ENCODE results near the gene PLXDC2. TPM values are rescaled to one million over a fixed set of nuclear protein-coding genes. Genes with fewer than 3 reads are reported as not detected.

Gene PLXDC2
- total and polyA plus RNA-seq, 2 donors (not counting 1 experiment from before 2014, with no cell fraction given) = 0.07 TPM

DNA sequence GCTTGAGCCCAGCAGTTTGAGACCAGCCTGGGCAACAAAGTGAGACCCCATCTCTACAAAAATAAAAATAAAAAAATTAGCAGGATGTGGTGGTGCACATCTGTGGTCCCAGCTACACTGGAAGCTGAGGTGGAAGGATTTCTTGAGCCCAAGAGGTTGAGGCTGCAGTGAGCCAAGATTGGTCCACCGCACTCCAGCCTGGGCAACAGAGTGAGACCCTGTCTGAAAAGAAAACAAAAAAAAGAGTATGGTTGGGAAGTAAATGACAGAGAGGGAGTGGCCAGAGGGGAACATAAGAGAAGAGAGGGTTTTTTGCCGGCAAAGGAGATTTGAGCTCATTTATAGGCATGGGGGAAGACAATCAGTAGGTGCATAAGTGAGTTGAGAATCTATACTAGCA is 19.7 kb downstream of the PLXDC2 start:
- no peaks in the 10 kb centered on the region for H3K79me2 ChIP-seq (ENCODE audit: control insufficient read depth, insufficient read depth, low read length)
- POLR2A ChIA-PET = no interaction called here
- 100% methylated on average over 1 of the region's 2 CpGs for WGBS (ENCODE audit: insufficient coverage)
- ATAC-seq (ENCODE audit: low read depth) (no peak), DNase-seq (no peak)
- no peak overlapping the region for H3K4me2 ChIP-seq (replicated peaks; ENCODE audit: low read depth, low read length, poor library complexity, severe bottlenecking)
- TF ChIP-seq, protein P1, sequence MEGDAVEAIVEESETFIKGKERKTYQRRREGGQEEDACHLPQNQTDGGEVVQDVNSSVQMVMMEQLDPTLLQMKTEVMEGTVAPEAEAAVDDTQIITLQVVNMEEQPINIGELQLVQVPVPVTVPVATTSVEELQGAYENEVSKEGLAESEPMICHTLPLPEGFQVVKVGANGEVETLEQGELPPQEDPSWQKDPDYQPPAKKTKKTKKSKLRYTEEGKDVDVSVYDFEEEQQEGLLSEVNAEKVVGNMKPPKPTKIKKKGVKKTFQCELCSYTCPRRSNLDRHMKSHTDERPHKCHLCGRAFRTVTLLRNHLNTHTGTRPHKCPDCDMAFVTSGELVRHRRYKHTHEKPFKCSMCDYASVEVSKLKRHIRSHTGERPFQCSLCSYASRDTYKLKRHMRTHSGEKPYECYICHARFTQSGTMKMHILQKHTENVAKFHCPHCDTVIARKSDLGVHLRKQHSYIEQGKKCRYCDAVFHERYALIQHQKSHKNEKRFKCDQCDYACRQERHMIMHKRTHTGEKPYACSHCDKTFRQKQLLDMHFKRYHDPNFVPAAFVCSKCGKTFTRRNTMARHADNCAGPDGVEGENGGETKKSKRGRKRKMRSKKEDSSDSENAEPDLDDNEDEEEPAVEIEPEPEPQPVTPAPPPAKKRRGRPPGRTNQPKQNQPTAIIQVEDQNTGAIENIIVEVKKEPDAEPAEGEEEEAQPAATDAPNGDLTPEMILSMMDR (IDR thresholded peaks at IDR 0.05) = no peak
- TF ChIP-seq EZH2 (IDR thresholded peaks at IDR 0.05; ENCODE audit: borderline replicate concordance, insufficient read depth, low read depth, low read length, poor library complexity, severe bottlenecking) = no peak
- no peak overlapping the region for H3K9ac ChIP-seq (ENCODE audit: low read length)
- H3K4me3 Mint-ChIP-seq = no peak overlapping the region
- H3K27ac ChIP-seq (ENCODE audit: low read length in 2 of 2) = no peak overlapping the region
- H4K20me1 ChIP-seq (ENCODE audit: control insufficient read depth, insufficient read depth, low read length, poor library complexity, severe bottlenecking) = no peaks in the 10 kb centered on the region
- H3K4me3 ChIP-seq (ENCODE audit: control extremely low read depth in 1 of 5, extremely low read depth in 1 of 5, insufficient read depth in 1 of 5, low read depth in 2 of 5, low read length in 4 of 5) = no peak overlapping the region
- no peaks in the 10 kb centered on the region for H3K27me3 ChIP-seq (replicated peaks in 1 of 4; ENCODE audit: control extremely low read depth in 1 of 4, control insufficient read depth in 3 of 4, insufficient read depth in 4 of 4, low read length in 3 of 4)
- no peaks in the 10 kb centered on the region for H3K36me3 ChIP-seq (replicated peaks in 1 of 2; ENCODE audit: control extremely low read depth in 1 of 2, control insufficient read depth in 1 of 2, extremely low read depth in 1 of 2, insufficient read depth in 2 of 2, low read length in 1 of 2)
- H3K27me3 Mint-ChIP-seq = no peaks in the 10 kb centered on the region
- intact Hi-C loops (cut with micrococcal nuclease) = no loop called here
- H3K27ac Mint-ChIP-seq = no peak overlapping the region
- no peaks in the 10 kb centered on the region for H3K9me3 ChIP-seq (ENCODE audit: control extremely low read depth in 1 of 3, control insufficient read depth in 2 of 3, insufficient read depth in 1 of 3, low read length in 2 of 3)
- no peaks in the 10 kb centered on the region for H3K4me1 ChIP-seq (ENCODE audit: control insufficient read depth in 2 of 2, insufficient read depth in 2 of 2, low read length in 2 of 2)
- H2AFZ ChIP-seq (ENCODE audit: insufficient read depth, low read depth, low read length, poor library complexity, severe bottlenecking) = no peak overlapping the region
- no peaks in the 10 kb centered on the region for H3K4me1 Mint-ChIP-seq
- peaks cover 8% of the 10 kb centered on the region for H3K9me3 Mint-ChIP-seq (ENCODE audit: insufficient read depth)
- CTCF ChIA-PET = no interaction called here

DNA sequence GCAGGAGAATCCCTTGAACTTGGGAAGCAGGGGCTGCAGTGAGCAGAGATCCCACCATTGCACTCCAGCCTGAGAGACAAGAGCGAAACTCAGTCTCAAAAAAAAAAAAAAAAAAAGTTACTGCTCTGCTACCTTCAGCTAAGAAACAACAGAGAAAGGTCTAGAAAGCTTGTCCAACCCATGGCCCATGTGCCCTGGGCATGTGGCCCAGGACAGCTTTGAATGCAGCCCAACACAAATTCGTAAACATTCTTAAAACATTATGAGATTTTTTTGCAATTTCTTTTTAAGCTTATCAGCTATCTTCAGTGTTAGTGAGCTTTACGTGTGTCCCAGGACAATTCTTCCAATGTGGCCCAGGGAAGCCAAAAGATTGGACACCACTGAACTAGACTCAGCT is 22.9 kb downstream of the PLXDC2 start:
- Mint-ChIP-seq H3K4me3 (no peak overlapping the region), H3K4me1 (no peaks in the 10 kb centered on the region), H3K27ac (no peak overlapping the region), H3K9me3 (ENCODE audit: insufficient read depth) (peaks cover 2% of the 10 kb centered on the region), H3K27me3 (no peaks in the 10 kb centered on the region)
- Histone ChIP-seq H3K9me3 (ENCODE audit: control extremely low read depth in 1 of 3, control insufficient read depth in 2 of 3, insufficient read depth in 1 of 3, low read length in 2 of 3) (no peaks in the 10 kb centered on the region), H3K4me3 (ENCODE audit: control extremely low read depth in 1 of 5, extremely low read depth in 1 of 5, insufficient read depth in 1 of 5, low read depth in 2 of 5, low read length in 4 of 5) (no peak overlapping the region), H3K27me3 (replicated peaks in 1 of 4; ENCODE audit: control extremely low read depth in 1 of 4, control insufficient read depth in 3 of 4, insufficient read depth in 4 of 4, low read length in 3 of 4) (no peaks in the 10 kb centered on the region), H3K9ac (ENCODE audit: low read length) (no peak overlapping the region), H2AFZ (ENCODE audit: insufficient read depth, low read depth, low read length, poor library complexity, severe bottlenecking) (no peak overlapping the region), H4K20me1 (ENCODE audit: control insufficient read depth, insufficient read depth, low read length, poor library complexity, severe bottlenecking) (no peaks in the 10 kb centered on the region), H3K27ac (ENCODE audit: low read length in 2 of 2) (no peak overlapping the region), H3K4me2 (replicated peaks; ENCODE audit: low read depth, low read length, poor library complexity, severe bottlenecking) (no peak overlapping the region), H3K36me3 (replicated peaks in 1 of 2; ENCODE audit: control extremely low read depth in 1 of 2, control insufficient read depth in 1 of 2, extremely low read depth in 1 of 2, insufficient read depth in 2 of 2, low read length in 1 of 2) (no peaks in the 10 kb centered on the region), H3K4me1 (ENCODE audit: control insufficient read depth in 2 of 2, insufficient read depth in 2 of 2, low read length in 2 of 2) (no peaks in the 10 kb centered on the region), H3K79me2 (ENCODE audit: control insufficient read depth, insufficient read depth, low read length) (no peaks in the 10 kb centered on the region)
- intact Hi-C loops (cut with micrococcal nuclease) = no loop called here
- POLR2A ChIA-PET = no interaction called here
- CTCF ChIA-PET = no interaction called here
- DNase-seq (no peak), ATAC-seq (ENCODE audit: low read depth) (no peak)
- no peak for TF ChIP-seq EZH2 (IDR thresholded peaks at IDR 0.05; ENCODE audit: borderline replicate concordance, insufficient read depth, low read depth, low read length, poor library complexity, severe bottlenecking)
- TF ChIP-seq, protein P1 (IDR thresholded peaks at IDR 0.05) = no peak
- 69% methylated on average over 1 of the region's 3 CpGs for WGBS (ENCODE audit: insufficient coverage)

All from B cell (primary cell).